ENCODE results near the gene MGRN1.

DNA sequence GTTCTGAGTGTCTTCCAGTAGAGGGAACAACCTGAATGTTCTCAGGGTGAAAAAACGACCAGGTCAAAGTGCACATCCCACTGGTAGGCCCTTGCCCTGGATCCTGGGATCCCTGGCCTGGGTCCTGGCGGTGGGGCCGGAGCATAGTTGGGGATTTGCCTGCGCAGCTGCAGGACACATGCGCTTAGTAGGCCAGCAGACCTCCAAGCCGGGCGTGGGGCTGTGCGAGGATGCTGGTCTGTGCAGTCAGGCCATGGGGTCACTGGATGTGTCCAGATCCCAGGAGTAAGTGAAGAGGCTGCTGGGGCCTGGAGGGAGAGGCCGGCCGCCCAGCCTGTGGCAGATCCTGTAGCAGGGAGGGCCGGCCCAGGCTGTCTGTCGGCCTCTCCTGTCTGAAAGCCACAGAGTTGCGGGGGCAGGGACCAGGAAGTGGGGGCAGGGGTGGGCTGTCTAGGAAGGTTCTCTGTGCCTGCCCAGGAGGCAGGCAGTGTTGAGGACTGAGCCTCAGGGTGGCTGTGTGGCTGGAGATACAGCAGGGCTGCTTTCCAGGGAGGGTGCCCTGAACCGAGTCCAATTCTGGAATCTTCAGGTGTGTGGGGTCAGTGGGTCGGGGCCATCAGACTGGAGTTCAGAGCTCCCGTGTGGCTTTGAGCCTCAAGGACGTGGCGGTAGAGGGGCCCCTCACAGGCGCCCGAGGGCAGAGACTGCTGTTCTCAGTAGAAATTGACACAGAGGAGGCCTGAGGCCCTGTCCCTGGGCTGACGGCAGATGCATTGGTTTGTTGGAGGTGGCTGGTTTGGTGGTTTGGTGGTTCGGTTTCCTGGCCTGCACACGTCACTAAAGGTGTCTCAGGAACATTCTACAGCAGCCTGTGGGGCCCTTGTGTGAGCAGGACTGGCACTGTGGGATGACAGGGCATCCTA lies 51.5 kb downstream of the MGRN1 start:
- TF ChIP-seq, protein P1, sequence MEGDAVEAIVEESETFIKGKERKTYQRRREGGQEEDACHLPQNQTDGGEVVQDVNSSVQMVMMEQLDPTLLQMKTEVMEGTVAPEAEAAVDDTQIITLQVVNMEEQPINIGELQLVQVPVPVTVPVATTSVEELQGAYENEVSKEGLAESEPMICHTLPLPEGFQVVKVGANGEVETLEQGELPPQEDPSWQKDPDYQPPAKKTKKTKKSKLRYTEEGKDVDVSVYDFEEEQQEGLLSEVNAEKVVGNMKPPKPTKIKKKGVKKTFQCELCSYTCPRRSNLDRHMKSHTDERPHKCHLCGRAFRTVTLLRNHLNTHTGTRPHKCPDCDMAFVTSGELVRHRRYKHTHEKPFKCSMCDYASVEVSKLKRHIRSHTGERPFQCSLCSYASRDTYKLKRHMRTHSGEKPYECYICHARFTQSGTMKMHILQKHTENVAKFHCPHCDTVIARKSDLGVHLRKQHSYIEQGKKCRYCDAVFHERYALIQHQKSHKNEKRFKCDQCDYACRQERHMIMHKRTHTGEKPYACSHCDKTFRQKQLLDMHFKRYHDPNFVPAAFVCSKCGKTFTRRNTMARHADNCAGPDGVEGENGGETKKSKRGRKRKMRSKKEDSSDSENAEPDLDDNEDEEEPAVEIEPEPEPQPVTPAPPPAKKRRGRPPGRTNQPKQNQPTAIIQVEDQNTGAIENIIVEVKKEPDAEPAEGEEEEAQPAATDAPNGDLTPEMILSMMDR (conservative IDR thresholded peaks at IDR 0.05 in 1 of 2, IDR thresholded peaks at IDR 0.05 in 1 of 2; ENCODE audit: low read depth in 1 of 2, low read length in 2 of 2), result no peak
- TF ChIP-seq EZH2 (IDR thresholded peaks at IDR 0.05; ENCODE audit: low read length, missing control alignments), result no peak

Data from fibroblast of lung (primary cell).